Stimulated activated CD8-positive, alpha-beta memory T cell treated with anti-CD3 and anti-CD28 coated beads, Interleukin-7, amount 100 ng/mL, for 48 hours (primary cell): ENCODE data around the gene STKLD1.
"Not testable (repeated sequence)": the region's sequence is repeated elsewhere in the genome, so short reads cannot be mapped to it uniquely, and the experiment has no call there.

Source experiments
- DNase-seq, 2 donors: peaks; one replicate each; pipeline ENCODE4 v3.0.0-alpha.2; 2020; ENCODE audit warnings: low read depth in 1 of 2; ENCODE audit errors: extremely low read depth in 1 of 2

Gene STKLD1

GRCh38 chr9:133382507-133383141, 6.5 kb downstream of the STKLD1 start:
- no peak for DNase-seq

- no peak for DNase-seq
These were observed 7.3 kb downstream of the STKLD1 start for GRCh38 chr9:133383438-133383837.

- no peak for DNase-seq
These were observed 8.7 kb downstream of the STKLD1 start for GRCh38 chr9:133384736-133385321.

- DNase-seq, result no peak
These were observed 9.3 kb downstream of the STKLD1 start for GRCh38 chr9:133385452-133385851.

GRCh38 chr9:133386338-133386737, 10.2 kb downstream of the STKLD1 start:
- no peak for DNase-seq

GRCh38 chr9:133387680-133388079, 11.5 kb downstream of the STKLD1 start:
- no peak for DNase-seq

- no peak for DNase-seq
These were observed 12.9 kb downstream of the STKLD1 start for GRCh38 chr9:133389025-133389557.

GRCh38 chr9:133389562-133389961, 13.4 kb downstream of the STKLD1 start:
- no peak for DNase-seq

GRCh38 chr9:133390713-133391112, 14.5 kb downstream of the STKLD1 start:
- no peak for DNase-seq

GRCh38 chr9:133391449-133391848, 15.3 kb downstream of the STKLD1 start:
- not testable (repeated sequence) for DNase-seq

- DNase-seq, result not testable (repeated sequence)
These were observed 16.1 kb downstream of the STKLD1 start for GRCh38 chr9:133392308-133392707.

- DNase-seq, result no peak
These were observed 17.2 kb downstream of the STKLD1 start for GRCh38 chr9:133393399-133393798.

- DNase-seq, result no peak
These were observed 18.6 kb downstream of the STKLD1 start for GRCh38 chr9:133394687-133395271.

- DNase-seq, result no peak
These were observed 20.8 kb downstream of the STKLD1 start for GRCh38 chr9:133396952-133397351.

- no peak for DNase-seq
These were observed 21.2 kb downstream of the STKLD1 start for GRCh38 chr9:133397370-133397769.

- no peak for DNase-seq
These were observed 21.7 kb downstream of the STKLD1 start for GRCh38 chr9:133397895-133398294.

- DNase-seq, result no peak
These were observed 24.1 kb downstream of the STKLD1 start for GRCh38 chr9:133400292-133400691.

- no peak for DNase-seq
These were observed 25.4 kb downstream of the STKLD1 start for GRCh38 chr9:133401588-133401987.

- DNase-seq, result no peak
These were observed 26.5 kb downstream of the STKLD1 start for GRCh38 chr9:133402689-133403088.

- DNase-seq, result peak in 1 of 2 donors; percentile 37
These were observed 27.7 kb downstream of the STKLD1 start for GRCh38 chr9:133403766-133404453.

- no peak for DNase-seq
These were observed 28.4 kb downstream of the STKLD1 start for GRCh38 chr9:133404454-133405002.
